ENCODE measurements around the gene ZBTB44.

GRCh38 chr11:130208241-130209127, 106.2 kb downstream of the ZBTB44 start:
- TF ChIP-seq, protein P1, sequence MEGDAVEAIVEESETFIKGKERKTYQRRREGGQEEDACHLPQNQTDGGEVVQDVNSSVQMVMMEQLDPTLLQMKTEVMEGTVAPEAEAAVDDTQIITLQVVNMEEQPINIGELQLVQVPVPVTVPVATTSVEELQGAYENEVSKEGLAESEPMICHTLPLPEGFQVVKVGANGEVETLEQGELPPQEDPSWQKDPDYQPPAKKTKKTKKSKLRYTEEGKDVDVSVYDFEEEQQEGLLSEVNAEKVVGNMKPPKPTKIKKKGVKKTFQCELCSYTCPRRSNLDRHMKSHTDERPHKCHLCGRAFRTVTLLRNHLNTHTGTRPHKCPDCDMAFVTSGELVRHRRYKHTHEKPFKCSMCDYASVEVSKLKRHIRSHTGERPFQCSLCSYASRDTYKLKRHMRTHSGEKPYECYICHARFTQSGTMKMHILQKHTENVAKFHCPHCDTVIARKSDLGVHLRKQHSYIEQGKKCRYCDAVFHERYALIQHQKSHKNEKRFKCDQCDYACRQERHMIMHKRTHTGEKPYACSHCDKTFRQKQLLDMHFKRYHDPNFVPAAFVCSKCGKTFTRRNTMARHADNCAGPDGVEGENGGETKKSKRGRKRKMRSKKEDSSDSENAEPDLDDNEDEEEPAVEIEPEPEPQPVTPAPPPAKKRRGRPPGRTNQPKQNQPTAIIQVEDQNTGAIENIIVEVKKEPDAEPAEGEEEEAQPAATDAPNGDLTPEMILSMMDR (IDR thresholded peaks at IDR 0.05) = no peak
- TF ChIP-seq POLR2A (IDR thresholded peaks at IDR 0.05) (no peak), POLR2AphosphoS5 (IDR thresholded peaks at IDR 0.05; ENCODE audit: insufficient read depth in 1 of 2, low read depth in 1 of 2) (no peak)
